Left ventricle myocardium superior (tissue), 1 donor: Measurements from ENCODE around the gene METAP1D. TPM values are rescaled to one million over a fixed set of nuclear protein-coding genes. Genes with fewer than 3 reads are reported as not detected.
"Not testable (repeated sequence)": the region's sequence is repeated elsewhere in the genome, so short reads cannot be mapped to it uniquely, and the experiment has no call there.

Experiments
- ATAC-seq: fragments of 200-7000 bp; cut with Tn5 transposase; one replicate; pipeline ENCODE4 v1.9.1; 2020; ENCODE audit warnings: mild to moderate bottlenecking, moderate library complexity
- DNase-seq: peaks from one replicate; pipeline ENCODE4 v3.0.0-alpha.2; 2020
- intact Hi-C: fragments of 100-400 bp; cut with micrococcal nuclease; formaldehyde crosslinking; loops from one replicate; pipeline ENCODE4 v1.11.0; 2022
- long read RNA-seq: library from polyadenylated mRNA; unstranded; transcript quantifications from one replicate; pipeline ENCODE4 v2.0.0, GENCODE V29; 2021
- total RNA-seq: library from RNA; stranded (reverse); fragmentation: NEBNext Ultra II Directional; extraction: Animal tissue kit (Norgen Biotek cat#: 25700); gene quantifications from one replicate; pipeline ENCODE4 v1.2.1, GENCODE V29; 2021
- donor health status: DM: no; HTN: yes; CAD: no; lungs with severe emphysema.

Gene METAP1D
- 8.6 TPM for total RNA-seq
- long read RNA-seq, transcript METAP1D-201 (10 exons, 3,419 nt): major isoform, 6 of 16 reads
- long read RNA-seq, partial matches to known transcripts: 3 of 16 reads
- long read RNA-seq, other reads (novel, unspliced or antisense): 5 of 16 reads

GRCh38 chr2:171999604-172000469, at the start of gene METAP1D:
Gene METAP1D (plus strand): TSS chr2:171999953. CDS start chr2:171999970, 17 bp downstream.
- DNase-seq (peak; percentile 95), ATAC-seq (peak; percentile 100)
- intact Hi-C loops: no loop called here

- ATAC-seq: no peak
- intact Hi-C loops: no loop called here
These were observed 47.5 kb upstream of the METAP1D start for GRCh38 chr2:171952276-171952675.

GRCh38 chr2:171952748-171953147, 47.0 kb upstream of the METAP1D start:
- intact Hi-C loops: no loop called here
- ATAC-seq (no peak), DNase-seq (no peak)

More at GRCh38 chr2:171952276-171952675, 47.5 kb upstream of the METAP1D start:
- no peak for DNase-seq

- ATAC-seq (peak; percentile 57), DNase-seq (no peak)
- intact Hi-C loops: no loop called here
These were observed 43.5 kb upstream of the METAP1D start for GRCh38 chr2:171956135-171956825.

- DNase-seq: no peak
- intact Hi-C loops: no loop called here
- no peak for ATAC-seq
These were observed 42.7 kb upstream of the METAP1D start for GRCh38 chr2:171957061-171957460.

- intact Hi-C loops: no loop called here
- DNase-seq (no peak), ATAC-seq (peak; percentile 40)
These were observed 41.3 kb upstream of the METAP1D start for GRCh38 chr2:171958475-171958874.

GRCh38 chr2:171959998-171960397, 39.8 kb upstream of the METAP1D start:
- DNase-seq: no peak
- intact Hi-C loops: no loop called here
- peak; percentile 64 for ATAC-seq

- intact Hi-C loops: no loop called here
- peak; percentile 40 for ATAC-seq
- DNase-seq: no peak
These were observed 39.2 kb upstream of the METAP1D start for GRCh38 chr2:171960570-171960969.

GRCh38 chr2:171963198-171963597, 36.6 kb upstream of the METAP1D start:
- intact Hi-C loops: no loop called here
- ATAC-seq: no peak

GRCh38 chr2:171964308-171964707, 35.4 kb upstream of the METAP1D start:
- DNase-seq: no peak
- ATAC-seq: no peak
- intact Hi-C loops: no loop called here

More at GRCh38 chr2:171963198-171963597, 36.6 kb upstream of the METAP1D start:
- DNase-seq: no peak

GRCh38 chr2:171965238-171965637, 34.5 kb upstream of the METAP1D start:
- intact Hi-C loops: no loop called here
- ATAC-seq: no peak

GRCh38 chr2:171965661-171966060, 34.1 kb upstream of the METAP1D start:
- intact Hi-C loops: no loop called here
- no peak for DNase-seq
- ATAC-seq: no peak

More at GRCh38 chr2:171965238-171965637, 34.5 kb upstream of the METAP1D start:
- no peak for DNase-seq

- DNase-seq (no peak), ATAC-seq (no peak)
- intact Hi-C loops: no loop called here
These were observed 33.5 kb upstream of the METAP1D start for GRCh38 chr2:171966235-171966634.

- no peak for DNase-seq
- no peak for ATAC-seq
- intact Hi-C loops: no loop called here
These were observed 33.1 kb upstream of the METAP1D start for GRCh38 chr2:171966688-171967087.

GRCh38 chr2:171968509-171968908, 31.2 kb upstream of the METAP1D start:
- intact Hi-C loops: no loop called here
- no peak for ATAC-seq

GRCh38 chr2:171972329-171972982, 27.3 kb upstream of the METAP1D start:
- intact Hi-C loops: no loop called here
- no peak for DNase-seq
- no peak for ATAC-seq

More at GRCh38 chr2:171968509-171968908, 31.2 kb upstream of the METAP1D start:
- no peak for DNase-seq

- no peak for DNase-seq
- ATAC-seq: no peak
- intact Hi-C loops: no loop called here
These were observed 20.6 kb upstream of the METAP1D start for GRCh38 chr2:171979103-171979502.

GRCh38 chr2:171983924-171984323, 15.8 kb upstream of the METAP1D start:
- not testable (repeated sequence) for ATAC-seq, DNase-seq
- intact Hi-C loops: loop anchor here (10.0 kb wide), 1 partner anchor 239 kb away; no protein-coding TSS in a partner anchor

- no peak for ATAC-seq
- DNase-seq: no peak
- intact Hi-C loops: loop anchor here (10.0 kb wide), 1 partner anchor 240 kb away; no protein-coding TSS in a partner anchor
These were observed 14.7 kb upstream of the METAP1D start for GRCh38 chr2:171985076-171985475.
